ENCODE measurements around the gene THSD7B.

Gene THSD7B

DNA sequence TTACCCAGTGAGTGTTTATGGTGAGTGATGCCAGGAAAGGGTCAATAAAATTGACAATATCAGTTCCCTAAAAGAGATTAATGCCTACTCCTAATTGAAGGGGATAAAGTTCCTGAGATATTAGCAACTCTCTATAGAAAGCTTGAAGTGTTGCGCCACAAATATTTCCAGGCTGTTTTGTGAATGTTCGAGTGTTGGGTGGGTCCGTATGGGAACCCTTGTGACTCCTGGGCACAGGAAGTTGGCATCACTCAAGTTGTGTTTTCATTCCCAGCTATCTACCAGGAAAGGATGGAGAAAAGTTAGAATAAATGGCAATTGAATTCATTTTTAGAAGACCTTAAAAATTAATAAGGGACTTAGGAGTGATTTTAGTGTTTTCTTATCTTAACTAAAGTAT, 472.7 kb downstream of the THSD7B start:
- no peak for TF ChIP-seq TEAD4 (IDR thresholded peaks at IDR 0.05)
- TF ChIP-seq, protein P1, sequence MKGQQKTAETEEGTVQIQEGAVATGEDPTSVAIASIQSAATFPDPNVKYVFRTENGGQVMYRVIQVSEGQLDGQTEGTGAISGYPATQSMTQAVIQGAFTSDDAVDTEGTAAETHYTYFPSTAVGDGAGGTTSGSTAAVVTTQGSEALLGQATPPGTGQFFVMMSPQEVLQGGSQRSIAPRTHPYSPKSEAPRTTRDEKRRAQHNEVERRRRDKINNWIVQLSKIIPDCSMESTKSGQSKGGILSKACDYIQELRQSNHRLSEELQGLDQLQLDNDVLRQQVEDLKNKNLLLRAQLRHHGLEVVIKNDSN (IDR thresholded peaks at IDR 0.05) = no peak
- TF ChIP-seq, protein P2, sequence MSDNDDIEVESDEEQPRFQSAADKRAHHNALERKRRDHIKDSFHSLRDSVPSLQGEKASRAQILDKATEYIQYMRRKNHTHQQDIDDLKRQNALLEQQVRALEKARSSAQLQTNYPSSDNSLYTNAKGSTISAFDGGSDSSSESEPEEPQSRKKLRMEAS (IDR thresholded peaks at IDR 0.05) = no peak

DNA sequence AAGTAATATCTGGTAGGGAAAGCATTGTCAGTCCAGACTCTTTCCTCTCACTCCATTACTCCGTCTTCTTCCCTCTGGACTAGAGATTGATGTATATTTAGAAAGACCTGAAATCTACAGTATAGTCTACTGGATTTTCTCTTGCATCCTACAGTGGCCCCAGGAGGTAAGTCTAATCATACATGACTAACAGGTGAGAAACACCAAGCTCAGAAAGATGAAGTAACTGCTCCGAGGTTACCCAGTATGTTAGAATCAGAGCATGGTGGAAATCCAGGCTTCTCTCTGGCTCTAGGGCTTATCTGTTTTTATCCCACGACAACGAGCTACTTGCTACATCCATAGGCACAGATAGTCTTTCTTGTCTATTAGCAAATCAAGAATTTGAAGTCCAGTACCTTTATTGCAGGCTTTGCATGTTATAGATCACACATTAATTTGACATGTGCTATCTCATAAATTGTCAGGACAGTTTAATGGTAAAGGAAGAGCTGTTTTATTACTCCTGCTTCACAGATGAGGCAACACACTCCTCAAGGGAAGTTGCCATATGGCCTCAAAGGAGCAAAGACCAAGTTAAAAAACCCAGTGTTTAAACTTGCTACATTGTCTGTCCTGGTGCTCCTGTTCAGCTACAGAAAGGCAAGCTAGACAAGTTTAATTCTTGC, 484.3 kb downstream of the THSD7B start:
- TF ChIP-seq CEBPB (IDR thresholded peaks at IDR 0.05) (no peak), ZBTB7A (IDR thresholded peaks at IDR 0.05; ENCODE audit: low read depth) (no peak), RAD21 (IDR thresholded peaks at IDR 0.05; ENCODE audit: low read depth) (no peak), FOXM1 (IDR thresholded peaks at IDR 0.05; ENCODE audit: borderline replicate concordance, low read depth) (no peak), TEAD4 (IDR thresholded peaks at IDR 0.05) (no peak), EGR1 (IDR thresholded peaks at IDR 0.05) (no peak), CREB1 (IDR thresholded peaks at IDR 0.05; ENCODE audit: low read depth) (no peak), NFIC (IDR thresholded peaks at IDR 0.05) (no peak), EP300 (IDR thresholded peaks at IDR 0.05; ENCODE audit: borderline replicate concordance) (no peak), YY1 (IDR thresholded peaks at IDR 0.05; ENCODE audit: low read depth) (no peak), TAF1 (IDR thresholded peaks at IDR 0.05; ENCODE audit: low read depth) (no peak)
- TF ChIP-seq, protein P2 (IDR thresholded peaks at IDR 0.05) = no peak
- TF ChIP-seq, protein P1 (IDR thresholded peaks at IDR 0.05) = no peak
- TF ChIP-seq, protein P3, sequence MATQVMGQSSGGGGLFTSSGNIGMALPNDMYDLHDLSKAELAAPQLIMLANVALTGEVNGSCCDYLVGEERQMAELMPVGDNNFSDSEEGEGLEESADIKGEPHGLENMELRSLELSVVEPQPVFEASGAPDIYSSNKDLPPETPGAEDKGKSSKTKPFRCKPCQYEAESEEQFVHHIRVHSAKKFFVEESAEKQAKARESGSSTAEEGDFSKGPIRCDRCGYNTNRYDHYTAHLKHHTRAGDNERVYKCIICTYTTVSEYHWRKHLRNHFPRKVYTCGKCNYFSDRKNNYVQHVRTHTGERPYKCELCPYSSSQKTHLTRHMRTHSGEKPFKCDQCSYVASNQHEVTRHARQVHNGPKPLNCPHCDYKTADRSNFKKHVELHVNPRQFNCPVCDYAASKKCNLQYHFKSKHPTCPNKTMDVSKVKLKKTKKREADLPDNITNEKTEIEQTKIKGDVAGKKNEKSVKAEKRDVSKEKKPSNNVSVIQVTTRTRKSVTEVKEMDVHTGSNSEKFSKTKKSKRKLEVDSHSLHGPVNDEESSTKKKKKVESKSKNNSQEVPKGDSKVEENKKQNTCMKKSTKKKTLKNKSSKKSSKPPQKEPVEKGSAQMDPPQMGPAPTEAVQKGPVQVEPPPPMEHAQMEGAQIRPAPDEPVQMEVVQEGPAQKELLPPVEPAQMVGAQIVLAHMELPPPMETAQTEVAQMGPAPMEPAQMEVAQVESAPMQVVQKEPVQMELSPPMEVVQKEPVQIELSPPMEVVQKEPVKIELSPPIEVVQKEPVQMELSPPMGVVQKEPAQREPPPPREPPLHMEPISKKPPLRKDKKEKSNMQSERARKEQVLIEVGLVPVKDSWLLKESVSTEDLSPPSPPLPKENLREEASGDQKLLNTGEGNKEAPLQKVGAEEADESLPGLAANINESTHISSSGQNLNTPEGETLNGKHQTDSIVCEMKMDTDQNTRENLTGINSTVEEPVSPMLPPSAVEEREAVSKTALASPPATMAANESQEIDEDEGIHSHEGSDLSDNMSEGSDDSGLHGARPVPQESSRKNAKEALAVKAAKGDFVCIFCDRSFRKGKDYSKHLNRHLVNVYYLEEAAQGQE (IDR thresholded peaks at IDR 0.05; ENCODE audit: low read depth) = no peak

DNA sequence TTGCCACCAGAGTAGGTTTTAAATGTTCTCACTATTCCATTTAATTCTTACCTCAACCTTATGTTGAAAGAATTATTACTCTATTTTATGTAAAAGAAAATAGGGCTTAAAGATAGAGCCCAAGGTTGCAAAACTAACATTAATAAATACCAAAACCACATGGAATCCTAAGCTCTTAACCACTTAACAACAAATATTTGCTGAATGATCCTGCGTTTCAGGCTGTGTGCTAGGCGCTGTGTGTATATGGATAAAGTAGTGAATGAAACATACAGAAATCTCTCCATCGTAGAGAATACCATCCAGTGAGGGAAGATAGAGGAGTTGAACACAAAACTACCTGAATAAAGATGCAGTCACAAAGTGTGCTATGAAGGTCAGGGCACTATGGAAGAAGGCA, 485.1 kb downstream of the THSD7B start:
- TF ChIP-seq, protein P3 (IDR thresholded peaks at IDR 0.05; ENCODE audit: low read depth) = no peak
- TF ChIP-seq, protein P1 (IDR thresholded peaks at IDR 0.05) = no peak
- no peak for TF ChIP-seq NFIC (IDR thresholded peaks at IDR 0.05)
- TF ChIP-seq TCF12 (IDR thresholded peaks at IDR 0.05; ENCODE audit: low read depth) = no peak
- no peak for TF ChIP-seq EGR1 (IDR thresholded peaks at IDR 0.05)
- TF ChIP-seq, protein P2 (IDR thresholded peaks at IDR 0.05) = no peak
- no peak for TF ChIP-seq YY1 (IDR thresholded peaks at IDR 0.05; ENCODE audit: low read depth)
- no peak for TF ChIP-seq RAD21 (IDR thresholded peaks at IDR 0.05; ENCODE audit: low read depth)
- no peak for TF ChIP-seq ZBTB7A (IDR thresholded peaks at IDR 0.05; ENCODE audit: low read depth)
- no peak for TF ChIP-seq CEBPB (IDR thresholded peaks at IDR 0.05)
- TF ChIP-seq CREB1 (IDR thresholded peaks at IDR 0.05; ENCODE audit: low read depth) = no peak
- no peak for TF ChIP-seq TEAD4 (IDR thresholded peaks at IDR 0.05)

DNA sequence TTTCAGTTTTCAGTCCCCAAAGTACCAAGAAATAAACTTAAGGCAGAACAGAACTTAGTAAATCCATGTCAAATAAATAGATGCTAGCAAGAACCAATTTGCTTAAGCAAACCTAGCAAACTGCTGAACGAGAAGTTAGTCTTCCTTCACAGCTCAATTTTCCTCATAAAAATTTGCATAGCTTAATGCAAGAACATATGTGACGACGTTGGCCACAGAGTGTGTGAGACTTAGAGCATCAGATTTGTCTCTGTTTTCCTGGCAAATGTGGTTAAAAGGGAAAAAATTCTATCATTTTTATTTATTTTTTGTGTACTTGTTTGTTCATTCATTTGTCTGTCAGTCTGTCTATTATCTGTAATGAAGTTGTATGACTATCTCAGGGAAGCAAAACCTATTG, 485.7 kb downstream of the THSD7B start:
- TF ChIP-seq TCF12 (IDR thresholded peaks at IDR 0.05; ENCODE audit: low read depth) (no peak), RAD21 (IDR thresholded peaks at IDR 0.05; ENCODE audit: low read depth) (no peak), EP300 (IDR thresholded peaks at IDR 0.05; ENCODE audit: borderline replicate concordance) (no peak), NFIC (IDR thresholded peaks at IDR 0.05) (no peak)
- TF ChIP-seq, protein P1 (IDR thresholded peaks at IDR 0.05) = no peak
- TF ChIP-seq, protein P3 (IDR thresholded peaks at IDR 0.05; ENCODE audit: low read depth) = no peak
